ENCODE data around the gene SLC38A1.

SLC38A1 gene

GRCh38 chr12:46205294-46205693, 63.5 kb downstream of the SLC38A1 start:
- TF ChIP-seq FOXP2 (optimal IDR thresholded peaks at IDR 0.05; ENCODE audit: borderline replicate concordance, extremely low read depth, extremely low read length, insufficient read depth) (no peak), POLR2AphosphoS5 (IDR thresholded peaks at IDR 0.05; ENCODE audit: low read depth, low read length) (no peak), SIN3A (IDR thresholded peaks at IDR 0.05; ENCODE audit: borderline replicate concordance, insufficient read depth, low read length) (no peak), TAF1 (IDR thresholded peaks at IDR 0.05; ENCODE audit: borderline replicate concordance, insufficient read depth, low read length) (no peak), REST (IDR thresholded peaks at IDR 0.05; ENCODE audit: insufficient read depth in 1 of 2, low read depth in 2 of 2, low read length in 2 of 2) (no peak)

GRCh38 chr12:46201284-46201789, 67.5 kb downstream of the SLC38A1 start:
- TF ChIP-seq POLR2AphosphoS5 (IDR thresholded peaks at IDR 0.05; ENCODE audit: low read depth, low read length) = no peak
- no peak for TF ChIP-seq TAF1 (IDR thresholded peaks at IDR 0.05; ENCODE audit: borderline replicate concordance, insufficient read depth, low read length)

GRCh38 chr12:46200551-46200950, 68.3 kb downstream of the SLC38A1 start:
- TF ChIP-seq POLR2AphosphoS5 (IDR thresholded peaks at IDR 0.05; ENCODE audit: low read depth, low read length) (no peak), REST (IDR thresholded peaks at IDR 0.05; ENCODE audit: insufficient read depth in 1 of 2, low read depth in 2 of 2, low read length in 2 of 2) (no peak), TAF1 (IDR thresholded peaks at IDR 0.05; ENCODE audit: borderline replicate concordance, insufficient read depth, low read length) (no peak), SIN3A (IDR thresholded peaks at IDR 0.05; ENCODE audit: borderline replicate concordance, insufficient read depth, low read length) (no peak), FOXP2 (optimal IDR thresholded peaks at IDR 0.05; ENCODE audit: borderline replicate concordance, extremely low read depth, extremely low read length, insufficient read depth) (no peak)

- TF ChIP-seq REST (IDR thresholded peaks at IDR 0.05; ENCODE audit: insufficient read depth in 1 of 2, low read depth in 2 of 2, low read length in 2 of 2) (no peak), FOXP2 (optimal IDR thresholded peaks at IDR 0.05; ENCODE audit: borderline replicate concordance, extremely low read depth, extremely low read length, insufficient read depth) (no peak), SIN3A (IDR thresholded peaks at IDR 0.05; ENCODE audit: borderline replicate concordance, insufficient read depth, low read length) (no peak), TAF1 (IDR thresholded peaks at IDR 0.05; ENCODE audit: borderline replicate concordance, insufficient read depth, low read length) (no peak)
Measured at GRCh38 chr12:46198913-46199312, 69.9 kb downstream of the SLC38A1 start.

- TF ChIP-seq REST (IDR thresholded peaks at IDR 0.05; ENCODE audit: insufficient read depth in 1 of 2, low read depth in 2 of 2, low read length in 2 of 2) (no peak), POLR2AphosphoS5 (IDR thresholded peaks at IDR 0.05; ENCODE audit: low read depth, low read length) (no peak), FOXP2 (optimal IDR thresholded peaks at IDR 0.05; ENCODE audit: borderline replicate concordance, extremely low read depth, extremely low read length, insufficient read depth) (no peak), TAF1 (IDR thresholded peaks at IDR 0.05; ENCODE audit: borderline replicate concordance, insufficient read depth, low read length) (no peak), SIN3A (IDR thresholded peaks at IDR 0.05; ENCODE audit: borderline replicate concordance, insufficient read depth, low read length) (no peak)
Measured at GRCh38 chr12:46197883-46198282, 71.0 kb downstream of the SLC38A1 start.
